NB4 (cell line): Measurements from ENCODE around the gene APIP.

Source experiments
- TF ChIP-seq, protein P1 (sequence below): IDR thresholded peaks from one replicate; pipeline ENCODE4 v1.5.1; 2012; ENCODE audit warnings: low read depth, low read length
- TF ChIP-seq, protein P2 (sequence below): IDR thresholded peaks from 2 replicates; pipeline ENCODE4 v1.6.1; 2011; ENCODE audit warnings: low read depth, low read length

DNA sequence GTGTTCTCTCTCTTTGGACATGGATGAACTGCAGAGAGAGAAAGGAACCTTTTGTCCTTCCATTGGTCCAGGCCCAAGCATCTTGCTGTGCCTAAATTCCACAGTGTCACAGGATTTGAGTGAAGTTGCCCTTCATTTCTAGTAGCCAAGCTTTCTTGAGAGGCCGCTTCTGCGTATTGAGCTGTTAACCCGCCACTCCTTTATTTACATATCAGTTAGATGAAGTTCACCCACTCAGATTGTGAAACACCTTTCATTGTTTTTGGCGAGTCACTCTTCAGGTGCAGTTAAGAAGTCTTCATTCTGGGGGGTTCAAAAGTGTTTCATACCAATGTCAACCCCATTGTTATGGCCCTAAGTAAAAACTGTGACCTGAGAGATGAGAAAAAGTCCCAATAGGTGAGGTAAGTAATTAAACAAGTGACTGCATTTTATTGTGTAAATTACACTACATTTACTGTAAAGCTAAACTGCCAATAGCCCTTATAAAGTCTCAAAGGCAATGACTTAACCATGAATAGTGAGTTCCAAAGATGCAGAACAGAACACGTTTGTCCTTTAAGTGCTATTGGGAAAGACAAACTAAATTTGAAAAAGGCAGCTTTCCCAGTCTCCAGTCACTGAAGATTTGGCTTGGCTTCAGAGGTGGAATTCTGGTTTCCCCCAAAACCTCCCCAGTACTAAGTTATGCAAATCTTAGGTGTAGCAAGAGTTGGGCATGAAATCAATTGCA, 61.0 kb downstream of the APIP start:
- TF ChIP-seq, protein P1, sequence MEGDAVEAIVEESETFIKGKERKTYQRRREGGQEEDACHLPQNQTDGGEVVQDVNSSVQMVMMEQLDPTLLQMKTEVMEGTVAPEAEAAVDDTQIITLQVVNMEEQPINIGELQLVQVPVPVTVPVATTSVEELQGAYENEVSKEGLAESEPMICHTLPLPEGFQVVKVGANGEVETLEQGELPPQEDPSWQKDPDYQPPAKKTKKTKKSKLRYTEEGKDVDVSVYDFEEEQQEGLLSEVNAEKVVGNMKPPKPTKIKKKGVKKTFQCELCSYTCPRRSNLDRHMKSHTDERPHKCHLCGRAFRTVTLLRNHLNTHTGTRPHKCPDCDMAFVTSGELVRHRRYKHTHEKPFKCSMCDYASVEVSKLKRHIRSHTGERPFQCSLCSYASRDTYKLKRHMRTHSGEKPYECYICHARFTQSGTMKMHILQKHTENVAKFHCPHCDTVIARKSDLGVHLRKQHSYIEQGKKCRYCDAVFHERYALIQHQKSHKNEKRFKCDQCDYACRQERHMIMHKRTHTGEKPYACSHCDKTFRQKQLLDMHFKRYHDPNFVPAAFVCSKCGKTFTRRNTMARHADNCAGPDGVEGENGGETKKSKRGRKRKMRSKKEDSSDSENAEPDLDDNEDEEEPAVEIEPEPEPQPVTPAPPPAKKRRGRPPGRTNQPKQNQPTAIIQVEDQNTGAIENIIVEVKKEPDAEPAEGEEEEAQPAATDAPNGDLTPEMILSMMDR: no peak
- TF ChIP-seq, protein P2, sequence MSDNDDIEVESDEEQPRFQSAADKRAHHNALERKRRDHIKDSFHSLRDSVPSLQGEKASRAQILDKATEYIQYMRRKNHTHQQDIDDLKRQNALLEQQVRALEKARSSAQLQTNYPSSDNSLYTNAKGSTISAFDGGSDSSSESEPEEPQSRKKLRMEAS: no peak
